Bronchial epithelial cell (primary cell): ENCODE data around the gene NAA40. TPM values are rescaled to one million over a fixed set of nuclear protein-coding genes. Genes with fewer than 3 reads are reported as not detected.

ENCODE experiments used
- DNase-seq: peaks from one replicate; pipeline ENCODE4 v3.0.0-alpha.2; 2010; ENCODE audit warnings: low read depth
- FAIRE-seq: peaks from 2 replicates; lab custom pipeline; 2011; peaks lifted over from hg19 to GRCh38; lab: Jason Lieb, UNC
- H3K27me3 ChIP-seq: 2 replicates; pipeline ENCODE4 v1.5.1; 2011; ENCODE audit warnings: low read length; ENCODE audit not compliant: control insufficient read depth, insufficient read depth
- H3K36me3 ChIP-seq: 2 replicates; pipeline ENCODE4 v1.5.1; 2011; ENCODE audit warnings: low read length; ENCODE audit not compliant: control insufficient read depth, insufficient read depth
- H3K4me3 ChIP-seq: 2 replicates; pipeline ENCODE4 v1.5.1; 2011; ENCODE audit warnings: mild to moderate bottlenecking, low read depth, low read length, control low read depth
- total RNA-seq: library from RNA; depleted of rRNA; stranded (reverse); fragments of >200 nt; gene quantifications from 2 replicates; pipeline ENCODE4 v1.2.1, GENCODE V29; 2014
- TF ChIP-seq, protein P1 (sequence below): IDR thresholded peaks from 2 replicates; pipeline ENCODE4 v1.5.1; 2011; ENCODE audit warnings: mild to moderate bottlenecking, moderate library complexity, low read length, control low read depth, inconsistent platforms; ENCODE audit not compliant: insufficient read depth, severe bottlenecking

The NAA40 gene
- total RNA-seq, 1 donor from 2014 or later, result 4.5 TPM

DNA sequence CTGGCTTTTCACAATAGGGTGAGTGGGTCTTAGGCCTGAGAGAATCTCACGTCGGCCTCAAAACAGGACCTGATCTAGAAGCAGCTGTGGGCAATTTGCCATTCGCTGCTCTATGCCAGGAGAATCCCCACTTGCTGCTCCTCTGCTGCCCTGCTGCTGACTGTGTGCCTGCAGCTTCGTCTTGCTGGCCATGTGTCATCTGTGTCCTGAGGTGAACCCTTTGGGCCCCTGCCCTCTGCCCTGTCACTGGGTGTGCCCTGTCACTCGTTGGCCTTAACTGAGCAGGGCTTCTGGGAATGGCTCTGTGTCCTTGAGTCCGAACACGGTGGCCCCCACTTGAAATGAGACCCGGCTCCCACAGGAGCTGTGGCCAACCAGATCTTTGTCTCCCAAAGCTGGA, 6.2 kb downstream of the NAA40 start:
- TF ChIP-seq, protein P1, sequence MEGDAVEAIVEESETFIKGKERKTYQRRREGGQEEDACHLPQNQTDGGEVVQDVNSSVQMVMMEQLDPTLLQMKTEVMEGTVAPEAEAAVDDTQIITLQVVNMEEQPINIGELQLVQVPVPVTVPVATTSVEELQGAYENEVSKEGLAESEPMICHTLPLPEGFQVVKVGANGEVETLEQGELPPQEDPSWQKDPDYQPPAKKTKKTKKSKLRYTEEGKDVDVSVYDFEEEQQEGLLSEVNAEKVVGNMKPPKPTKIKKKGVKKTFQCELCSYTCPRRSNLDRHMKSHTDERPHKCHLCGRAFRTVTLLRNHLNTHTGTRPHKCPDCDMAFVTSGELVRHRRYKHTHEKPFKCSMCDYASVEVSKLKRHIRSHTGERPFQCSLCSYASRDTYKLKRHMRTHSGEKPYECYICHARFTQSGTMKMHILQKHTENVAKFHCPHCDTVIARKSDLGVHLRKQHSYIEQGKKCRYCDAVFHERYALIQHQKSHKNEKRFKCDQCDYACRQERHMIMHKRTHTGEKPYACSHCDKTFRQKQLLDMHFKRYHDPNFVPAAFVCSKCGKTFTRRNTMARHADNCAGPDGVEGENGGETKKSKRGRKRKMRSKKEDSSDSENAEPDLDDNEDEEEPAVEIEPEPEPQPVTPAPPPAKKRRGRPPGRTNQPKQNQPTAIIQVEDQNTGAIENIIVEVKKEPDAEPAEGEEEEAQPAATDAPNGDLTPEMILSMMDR, result no peak
- Histone ChIP-seq H3K27me3 (no peaks in the 10 kb centered on the region), H3K4me3 (no peak overlapping the region), H3K36me3 (peaks cover 6% of the 10 kb centered on the region)
- DNase-seq (no peak), FAIRE-seq (no peak)

- no peaks in the 10 kb centered on the region for H3K27me3 ChIP-seq
- DNase-seq (peak; percentile 65), FAIRE-seq (no peak)
- H3K4me3 ChIP-seq, result no peak overlapping the region
- TF ChIP-seq, protein P1, result peak; percentile 68
- H3K36me3 ChIP-seq, result peaks cover 6% of the 10 kb centered on the region
Observed at GRCh38 chr11:63945477-63946163, 6.8 kb downstream of the NAA40 start.

GRCh38 chr11:63951779-63952536, 13.2 kb downstream of the NAA40 start:
- DNase-seq (peak; percentile 6), FAIRE-seq (no peak)
- Histone ChIP-seq H3K36me3 (peaks cover 3% of the 10 kb centered on the region), H3K27me3 (no peaks in the 10 kb centered on the region), H3K4me3 (no peak overlapping the region)
- TF ChIP-seq, protein P1, result no peak

DNA sequence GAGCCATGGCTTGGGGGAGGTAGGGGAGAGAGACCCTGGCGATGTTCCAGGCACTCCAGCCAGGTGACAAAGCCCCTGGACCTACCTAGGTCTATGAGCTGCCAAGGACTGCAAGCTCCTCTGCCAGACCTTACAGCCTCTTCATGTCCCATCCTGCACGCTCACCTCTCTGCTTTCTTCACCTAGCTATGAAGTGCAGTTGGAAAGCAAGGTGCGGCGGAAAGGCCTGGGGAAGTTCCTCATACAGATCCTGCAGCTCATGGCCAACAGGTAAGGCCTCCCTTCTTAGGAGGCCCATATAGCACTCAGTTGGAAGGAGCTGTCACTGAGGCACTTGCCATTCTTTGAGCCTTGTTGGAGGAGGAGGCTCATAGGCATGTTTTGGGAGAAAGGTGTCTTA, 13.8 kb downstream of the NAA40 start:
- Histone ChIP-seq H3K36me3 (peaks cover 3% of the 10 kb centered on the region), H3K27me3 (no peaks in the 10 kb centered on the region), H3K4me3 (no peak overlapping the region)
- TF ChIP-seq, protein P1, result no peak
- FAIRE-seq (no peak), DNase-seq (no peak)

- Histone ChIP-seq H3K36me3 (peaks cover 3% of the 10 kb centered on the region), H3K4me3 (no peak overlapping the region), H3K27me3 (no peaks in the 10 kb centered on the region)
- TF ChIP-seq, protein P1, result no peak
- DNase-seq (no peak), FAIRE-seq (no peak)
Observed at GRCh38 chr11:63958008-63958407, 19.2 kb downstream of the NAA40 start.
